SHP77 (cell line): ENCODE results near the gene NPR2.

ENCODE experiments used
- DNase-seq, 2 experiments: peaks; one replicate each; lab custom pipeline; 2025; lab: John Stamatoyannopoulos, UW

NPR2 gene

GRCh38 chr9:35791297-35791921 is at the start of gene NPR2:
NPR2 (plus strand) TSS chr9:35791591; CDS start chr9:35792409, 818 bp downstream.
- no peak for DNase-seq

- no peak for DNase-seq
Measured at GRCh38 chr9:35741740-35742139, 49.7 kb upstream of the NPR2 start.

- DNase-seq = no peak
Measured at GRCh38 chr9:35743452-35743851, 47.9 kb upstream of the NPR2 start.

GRCh38 chr9:35743880-35744518 is 47.4 kb upstream of the NPR2 start:
- no peak for DNase-seq

GRCh38 chr9:35745569-35745968 is 45.8 kb upstream of the NPR2 start:
- no peak for DNase-seq

- no peak for DNase-seq
Measured at GRCh38 chr9:35746583-35746982, 44.8 kb upstream of the NPR2 start.

- no peak for DNase-seq
Measured at GRCh38 chr9:35748242-35748857, 43.0 kb upstream of the NPR2 start.

- peak; percentile 24 to 74 for DNase-seq
Measured at GRCh38 chr9:35748858-35749514, 42.4 kb upstream of the NPR2 start, which contains the start of the genes GBA2 and RGP1. GBA2 (minus strand) TSS chr9:35749228; CDS start chr9:35748704, 524 bp downstream. RGP1 (plus strand) TSS chr9:35749287; CDS start chr9:35749756, 469 bp downstream.

- DNase-seq = no peak
Measured at GRCh38 chr9:35749515-35750255, 41.7 kb upstream of the NPR2 start.

GRCh38 chr9:35750256-35750531 is 41.2 kb upstream of the NPR2 start:
- DNase-seq = no peak

- DNase-seq = no peak
Measured at GRCh38 chr9:35753466-35753865, 37.9 kb upstream of the NPR2 start.

GRCh38 chr9:35754264-35754663 is 37.1 kb upstream of the NPR2 start, which contains the start of gene MSMP:
MSMP (minus strand) TSS chr9:35754276; CDS start chr9:35754129, 147 bp downstream.
- DNase-seq = no peak

- DNase-seq = no peak
Measured at GRCh38 chr9:35755071-35755470, 36.3 kb upstream of the NPR2 start.

GRCh38 chr9:35756275-35757225 is 34.8 kb upstream of the NPR2 start:
- peak; percentile 38 to 56 for DNase-seq

- peak in 1 of 2 experiments; percentile 40 for DNase-seq
Measured at GRCh38 chr9:35757226-35757891, 34.0 kb upstream of the NPR2 start.

- no peak for DNase-seq
Measured at GRCh38 chr9:35757892-35758275, 33.5 kb upstream of the NPR2 start.

- no peak for DNase-seq
Measured at GRCh38 chr9:35758475-35759050, 32.8 kb upstream of the NPR2 start.

- no peak for DNase-seq
Measured at GRCh38 chr9:35759795-35760194, 31.6 kb upstream of the NPR2 start.

GRCh38 chr9:35760651-35761050 is 30.7 kb upstream of the NPR2 start:
- peak; percentile 13 to 15 for DNase-seq

GRCh38 chr9:35763181-35763580 is 28.2 kb upstream of the NPR2 start:
- DNase-seq = no peak
